AG09309 (cell line): Measurements from ENCODE around the gene PIGU.
A peak's percentile ranks its signal among the peaks of the same experiment; 100 is the strongest.

Experiments used
- DNase-seq: peaks from one replicate; pipeline ENCODE4 v3.0.0-alpha.2; 2010; ENCODE audit warnings: low read depth
- H3K4me3 ChIP-seq: 2 replicates; pipeline ENCODE4 v1.5.1; 2011; ENCODE audit warnings: mild to moderate bottlenecking, low read depth, low read length, moderate library complexity; ENCODE audit not compliant: control insufficient read depth
- CTCF ChIP-seq: IDR thresholded peaks from 2 replicates; pipeline ENCODE4 v1.5.1; 2011; ENCODE audit warnings: mild to moderate bottlenecking, low read depth, low read length, inconsistent platforms; ENCODE audit not compliant: insufficient read depth, control insufficient read depth; ENCODE audit errors: missing control alignments

The PIGU gene

DNA sequence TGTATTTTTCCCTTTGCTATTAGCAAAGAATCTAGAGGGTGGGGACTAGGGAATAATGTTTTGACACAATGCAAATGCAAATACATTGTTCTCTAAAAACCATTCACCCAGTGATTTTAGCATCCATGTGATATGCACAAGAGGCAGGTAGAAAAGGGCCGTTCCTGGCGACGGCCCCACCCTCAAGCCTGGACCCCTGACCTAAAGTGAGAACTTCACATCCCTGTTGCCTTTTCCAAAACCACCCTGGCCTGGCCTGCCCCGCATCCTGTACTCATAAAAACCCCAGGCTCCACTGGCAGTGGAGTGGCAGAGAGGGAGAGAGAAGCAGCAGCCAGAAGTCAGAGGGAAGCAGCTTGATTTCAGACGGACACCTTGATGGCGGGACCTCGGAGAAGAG is 69.8 kb downstream of the PIGU start:
- no peak for TF ChIP-seq CTCF
- no peak for DNase-seq
- no peak overlapping the region for H3K4me3 ChIP-seq

- no peak overlapping the region for H3K4me3 ChIP-seq
- no peak for TF ChIP-seq CTCF
- DNase-seq, result peak; percentile 14
Observed at GRCh38 chr20:34604980-34605788, 71.7 kb downstream of the PIGU start.

GRCh38 chr20:34600892-34601653 is 75.8 kb downstream of the PIGU start:
- no peak for DNase-seq
- TF ChIP-seq CTCF, result no peak
- H3K4me3 ChIP-seq, result no peak overlapping the region

GRCh38 chr20:34595377-34596184 is 81.3 kb downstream of the PIGU start:
- TF ChIP-seq CTCF, result no peak
- no peak overlapping the region for H3K4me3 ChIP-seq
- DNase-seq, result no peak

- no peak overlapping the region for H3K4me3 ChIP-seq
- no peak for TF ChIP-seq CTCF
- no peak for DNase-seq
Observed at GRCh38 chr20:34586488-34587163, 90.3 kb downstream of the PIGU start.

GRCh38 chr20:34585019-34585418 is 91.9 kb downstream of the PIGU start:
- DNase-seq, result no peak
- no peak for TF ChIP-seq CTCF
- no peak overlapping the region for H3K4me3 ChIP-seq
